ENCODE data around the gene SLC29A3. TPM values are rescaled to one million over a fixed set of nuclear protein-coding genes. Genes with fewer than 3 reads are reported as not detected.

The SLC29A3 gene
- total RNA-seq, 2 donors from 2014 or later: 14.1 to 16.8 TPM

GRCh38 chr10:71404503-71405295 is 85.6 kb downstream of the SLC29A3 start:
- peaks cover 17% of the 10 kb centered on the region for H3K27me3 Mint-ChIP-seq (ENCODE audit: insufficient read depth)

GRCh38 chr10:71406878-71407277 is 87.8 kb downstream of the SLC29A3 start:
- H3K36me3 Mint-ChIP-seq (ENCODE audit: low read depth): no peaks in the 10 kb centered on the region
- no peaks in the 10 kb centered on the region for H3K27me3 Mint-ChIP-seq (ENCODE audit: insufficient read depth)
- Histone ChIP-seq H3K4me3 (ENCODE audit: low read length) (no peak overlapping the region), H3K9me3 (ENCODE audit: control insufficient read depth, low read length) (peaks cover 5% of the 10 kb centered on the region), H3K36me3 (ENCODE audit: control insufficient read depth, insufficient read depth, low read length) (no peaks in the 10 kb centered on the region), H3K4me1 (ENCODE audit: control insufficient read depth, insufficient read depth, low read length) (no peaks in the 10 kb centered on the region), H3K27me3 (ENCODE audit: control insufficient read depth, insufficient read depth, low read length, poor library complexity, severe bottlenecking) (no peaks in the 10 kb centered on the region), H3K9ac (ENCODE audit: extremely low read depth, low read length, poor library complexity, severe bottlenecking) (no peak overlapping the region), H3K27ac (ENCODE audit: low read depth, low read length) (no peak overlapping the region)
- H3K4me3 Mint-ChIP-seq: no peak overlapping the region
- TF ChIP-seq CTCF (conservative IDR thresholded peaks at IDR 0.05): no peak
- 91 to 94% methylated on average over 2 to 3 of the region's 3 CpGs for WGBS, 2 experiments (ENCODE audit: insufficient coverage in 1 of 2, insufficient read length in 1 of 2)
- no peak for DNase-seq
- H3K4me1 Mint-ChIP-seq: peaks cover 6% of the 10 kb centered on the region
- H3K27ac Mint-ChIP-seq: no peak overlapping the region
- H3K9me3 Mint-ChIP-seq: peaks cover 7% of the 10 kb centered on the region

More at GRCh38 chr10:71404503-71405295, 85.6 kb downstream of the SLC29A3 start:
- TF ChIP-seq CTCF (conservative IDR thresholded peaks at IDR 0.05): no peak
- H3K4me1 Mint-ChIP-seq: peaks cover 6% of the 10 kb centered on the region
- peak; percentile 74 for DNase-seq
- WGBS, 2 experiments (ENCODE audit: insufficient coverage in 1 of 2, insufficient read length in 1 of 2): 78 to 84% methylated on average over 9 to 13 of the region's 13 CpGs
- Histone ChIP-seq H3K9me3 (ENCODE audit: control insufficient read depth, low read length) (no peaks in the 10 kb centered on the region), H3K4me1 (ENCODE audit: control insufficient read depth, insufficient read depth, low read length) (no peaks in the 10 kb centered on the region), H3K27me3 (ENCODE audit: control insufficient read depth, insufficient read depth, low read length, poor library complexity, severe bottlenecking) (peaks cover 9% of the 10 kb centered on the region), H3K36me3 (ENCODE audit: control insufficient read depth, insufficient read depth, low read length) (no peaks in the 10 kb centered on the region), H3K27ac (ENCODE audit: low read depth, low read length) (no peak overlapping the region), H3K4me3 (ENCODE audit: low read length) (no peak overlapping the region), H3K9ac (ENCODE audit: extremely low read depth, low read length, poor library complexity, severe bottlenecking) (no peak overlapping the region)
- H3K36me3 Mint-ChIP-seq (ENCODE audit: low read depth): no peaks in the 10 kb centered on the region
- H3K27ac Mint-ChIP-seq: no peak overlapping the region
- no peak overlapping the region for H3K4me3 Mint-ChIP-seq
- no peaks in the 10 kb centered on the region for H3K9me3 Mint-ChIP-seq

- Histone ChIP-seq H3K36me3 (ENCODE audit: control insufficient read depth, insufficient read depth, low read length) (no peaks in the 10 kb centered on the region), H3K9ac (ENCODE audit: extremely low read depth, low read length, poor library complexity, severe bottlenecking) (no peak overlapping the region), H3K4me3 (ENCODE audit: low read length) (no peak overlapping the region), H3K4me1 (ENCODE audit: control insufficient read depth, insufficient read depth, low read length) (no peaks in the 10 kb centered on the region), H3K27ac (ENCODE audit: low read depth, low read length) (no peak overlapping the region), H3K9me3 (ENCODE audit: control insufficient read depth, low read length) (peaks cover 5% of the 10 kb centered on the region), H3K27me3 (ENCODE audit: control insufficient read depth, insufficient read depth, low read length, poor library complexity, severe bottlenecking) (no peaks in the 10 kb centered on the region)
- DNase-seq: peak; percentile 42
- Mint-ChIP-seq H3K4me1 (peaks cover 6% of the 10 kb centered on the region), H3K9me3 (peaks cover 9% of the 10 kb centered on the region), H3K27me3 (ENCODE audit: insufficient read depth) (no peaks in the 10 kb centered on the region), H3K36me3 (ENCODE audit: low read depth) (no peaks in the 10 kb centered on the region), H3K4me3 (no peak overlapping the region), H3K27ac (no peak overlapping the region)
- no peak for TF ChIP-seq CTCF (conservative IDR thresholded peaks at IDR 0.05)
- 91 to 92% methylated on average over 7 to 9 of the region's 9 CpGs for WGBS, 2 experiments (ENCODE audit: insufficient coverage in 1 of 2, insufficient read length in 1 of 2)
Observed at GRCh38 chr10:71408436-71409225, 89.6 kb downstream of the SLC29A3 start.

Measured in endodermal cell (in vitro differentiated cells).